BE2C (cell line): Measurements from ENCODE around the gene VCX2.
"Not testable (repeated sequence)": the region's sequence is repeated elsewhere in the genome, so short reads cannot be mapped to it uniquely, and the experiment has no call there.

ENCODE experiments used
- DNase-seq: peaks from one replicate; pipeline ENCODE4 v3.0.0-alpha.2; 2020
- H3K27me3 ChIP-seq: fragments of 250-450 bp; sonication (Bioruptor Pico); 2 replicates; pipeline ENCODE4 v1.5.1; 2020; ENCODE audit warnings: mild to moderate bottlenecking
- H3K36me3 ChIP-seq: fragments of 250-450 bp; sonication (Bioruptor Pico); 2 replicates; pipeline ENCODE4 v1.5.1; 2020; ENCODE audit warnings: mild to moderate bottlenecking
- H3K4me1 ChIP-seq: fragments of 250-450 bp; sonication (Bioruptor Pico); 2 replicates; pipeline ENCODE4 v1.5.1; 2020
- H3K4me3 ChIP-seq: 2 replicates; pipeline ENCODE4 v1.5.1; 2011; ENCODE audit warnings: low read depth, low read length
- H3K9me3 ChIP-seq: fragments of 250-450 bp; sonication (Bioruptor Pico); 2 replicates; pipeline ENCODE4 v1.5.1; 2020
- TF ChIP-seq, protein P1 (sequence below): IDR thresholded peaks from 2 replicates; pipeline ENCODE4 v1.5.1; 2012; ENCODE audit warnings: mild to moderate bottlenecking, low read depth, low read length

VCX2 gene

DNA sequence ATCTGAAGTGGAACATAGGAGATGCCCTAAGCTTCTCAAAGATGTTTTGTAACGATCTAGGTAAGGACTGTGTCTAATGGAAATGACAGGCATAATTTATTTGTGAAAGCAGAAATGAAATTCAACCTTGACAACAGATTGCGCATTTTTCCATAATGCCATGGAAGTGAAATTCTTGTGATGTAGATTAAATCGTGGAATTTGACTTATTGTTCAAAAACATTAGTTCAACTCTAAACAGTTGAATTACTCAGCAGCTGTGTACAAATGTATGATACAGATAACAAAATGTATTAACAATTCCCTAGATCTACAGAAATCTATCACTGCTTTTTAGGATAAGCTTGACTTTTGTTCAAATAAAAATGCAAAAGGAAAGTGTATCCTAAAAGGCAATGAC is 44.4 kb downstream of the VCX2 start:
- H3K27me3 ChIP-seq, result no peaks in the 10 kb centered on the region
- TF ChIP-seq, protein P1, sequence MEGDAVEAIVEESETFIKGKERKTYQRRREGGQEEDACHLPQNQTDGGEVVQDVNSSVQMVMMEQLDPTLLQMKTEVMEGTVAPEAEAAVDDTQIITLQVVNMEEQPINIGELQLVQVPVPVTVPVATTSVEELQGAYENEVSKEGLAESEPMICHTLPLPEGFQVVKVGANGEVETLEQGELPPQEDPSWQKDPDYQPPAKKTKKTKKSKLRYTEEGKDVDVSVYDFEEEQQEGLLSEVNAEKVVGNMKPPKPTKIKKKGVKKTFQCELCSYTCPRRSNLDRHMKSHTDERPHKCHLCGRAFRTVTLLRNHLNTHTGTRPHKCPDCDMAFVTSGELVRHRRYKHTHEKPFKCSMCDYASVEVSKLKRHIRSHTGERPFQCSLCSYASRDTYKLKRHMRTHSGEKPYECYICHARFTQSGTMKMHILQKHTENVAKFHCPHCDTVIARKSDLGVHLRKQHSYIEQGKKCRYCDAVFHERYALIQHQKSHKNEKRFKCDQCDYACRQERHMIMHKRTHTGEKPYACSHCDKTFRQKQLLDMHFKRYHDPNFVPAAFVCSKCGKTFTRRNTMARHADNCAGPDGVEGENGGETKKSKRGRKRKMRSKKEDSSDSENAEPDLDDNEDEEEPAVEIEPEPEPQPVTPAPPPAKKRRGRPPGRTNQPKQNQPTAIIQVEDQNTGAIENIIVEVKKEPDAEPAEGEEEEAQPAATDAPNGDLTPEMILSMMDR, result no peak

DNA sequence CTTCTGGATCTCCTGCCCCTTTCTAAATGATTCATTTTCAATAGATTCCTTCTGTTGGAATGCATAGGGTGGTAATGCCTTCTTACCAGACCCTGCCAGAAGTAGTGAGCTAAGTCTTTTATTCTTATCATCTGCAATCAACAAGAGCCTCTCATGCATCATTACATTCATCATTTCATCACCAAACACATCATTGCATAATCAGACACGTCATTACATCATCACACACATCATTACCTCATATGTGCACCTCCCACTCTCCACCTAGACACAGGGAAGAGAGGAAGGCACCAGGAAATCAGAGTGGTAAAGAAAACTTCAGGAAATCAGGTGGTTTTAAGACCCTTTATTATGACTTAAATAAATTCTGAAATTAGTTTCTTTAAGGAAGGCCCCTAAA is 45.0 kb downstream of the VCX2 start:
- TF ChIP-seq, protein P1, result no peak
- H3K36me3 ChIP-seq, result no peaks in the 10 kb centered on the region
- H3K27me3 ChIP-seq, result no peaks in the 10 kb centered on the region
- no peak overlapping the region for H3K4me3 ChIP-seq
- no peaks in the 10 kb centered on the region for H3K9me3 ChIP-seq
- no peak for DNase-seq
- H3K4me1 ChIP-seq, result no peaks in the 10 kb centered on the region

More for the DNA sequence above, 44.4 kb downstream of the VCX2 start:
- no peaks in the 10 kb centered on the region for H3K36me3 ChIP-seq
- H3K9me3 ChIP-seq, result no peaks in the 10 kb centered on the region
- no peaks in the 10 kb centered on the region for H3K4me1 ChIP-seq
- DNase-seq, result no peak
- H3K4me3 ChIP-seq, result no peak overlapping the region

GRCh38 chrX:8125566-8125965 is 45.5 kb downstream of the VCX2 start:
- Histone ChIP-seq H3K4me1 (no peaks in the 10 kb centered on the region), H3K4me3 (no peak overlapping the region), H3K36me3 (no peaks in the 10 kb centered on the region), H3K27me3 (no peaks in the 10 kb centered on the region), H3K9me3 (no peaks in the 10 kb centered on the region)
- TF ChIP-seq, protein P1, result no peak
- DNase-seq, result no peak

GRCh38 chrX:8122538-8122937 is 48.5 kb downstream of the VCX2 start:
- Histone ChIP-seq H3K36me3 (no peaks in the 10 kb centered on the region), H3K4me3 (no peak overlapping the region), H3K4me1 (no peaks in the 10 kb centered on the region), H3K27me3 (no peaks in the 10 kb centered on the region), H3K9me3 (no peaks in the 10 kb centered on the region)
- TF ChIP-seq, protein P1, result no peak
- DNase-seq, result no peak

- DNase-seq, H3K27me3 ChIP-seq, H3K36me3 ChIP-seq: not testable (repeated sequence)
Measured at GRCh38 chrX:8121391-8121790, 49.7 kb downstream of the VCX2 start.

More at GRCh38 chrX:8121391-8121790, 49.7 kb downstream of the VCX2 start:
- not testable (repeated sequence) for H3K4me1 ChIP-seq, H3K9me3 ChIP-seq, H3K4me3 ChIP-seq
